A673 (cell line): ENCODE data around the gene PREX1.

Source experiments
- EZH2 ChIP-seq: fragments of 200-600 bp; sonication (generic); IDR thresholded peaks from 2 replicates; pipeline ENCODE4 v1.6.1; 2017; ENCODE audit warnings: borderline replicate concordance, low read depth, mild to moderate bottlenecking, mixed read lengths, antibody characterized with exemption, low read length; ENCODE audit not compliant: poor library complexity, severe bottlenecking
- TF ChIP-seq, protein P1 (sequence below): fragments of 300-800, 200-600 bp; sonication (generic); conservative IDR thresholded peaks from 2 replicates; pipeline ENCODE4 v1.5.1; 2017; ENCODE audit warnings: low read depth, mild to moderate bottlenecking, antibody characterized with exemption, low read length, moderate library complexity, mixed read lengths

DNA sequence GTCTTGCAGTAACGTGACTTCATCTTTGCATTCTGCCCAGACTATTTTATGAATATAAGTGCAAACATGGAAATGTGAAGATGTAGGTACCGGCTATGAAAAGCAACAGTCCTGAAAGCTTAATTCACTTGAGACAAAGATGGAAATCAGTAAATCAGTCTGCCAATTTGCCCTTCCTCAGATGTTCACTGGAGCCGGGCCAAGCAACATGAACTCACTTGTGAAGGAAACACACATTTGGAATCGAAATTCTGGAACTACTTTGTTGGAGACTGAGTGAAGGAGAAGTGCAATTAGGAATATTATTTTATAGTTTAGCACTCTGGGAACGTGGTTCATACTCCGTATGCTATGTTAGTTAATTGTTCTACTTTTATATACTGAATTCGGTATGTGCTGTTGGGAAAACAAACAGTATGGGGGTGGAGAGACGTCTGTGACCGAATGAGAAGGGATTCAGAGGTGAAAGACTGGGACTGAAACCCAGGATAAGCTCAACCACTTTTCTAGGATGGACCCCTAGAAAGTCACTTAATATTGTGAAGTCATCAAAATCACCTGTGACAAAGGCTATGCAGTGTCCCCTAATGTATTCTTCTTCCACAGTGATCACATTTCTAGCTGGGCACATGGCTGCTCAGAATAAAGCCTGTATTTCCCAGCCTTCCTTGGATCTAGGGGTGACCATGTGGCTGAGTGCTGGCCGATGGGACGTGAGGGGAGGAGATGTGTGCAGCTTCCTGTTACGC, 95.5 kb downstream of the PREX1 start:
- TF ChIP-seq, protein P1, sequence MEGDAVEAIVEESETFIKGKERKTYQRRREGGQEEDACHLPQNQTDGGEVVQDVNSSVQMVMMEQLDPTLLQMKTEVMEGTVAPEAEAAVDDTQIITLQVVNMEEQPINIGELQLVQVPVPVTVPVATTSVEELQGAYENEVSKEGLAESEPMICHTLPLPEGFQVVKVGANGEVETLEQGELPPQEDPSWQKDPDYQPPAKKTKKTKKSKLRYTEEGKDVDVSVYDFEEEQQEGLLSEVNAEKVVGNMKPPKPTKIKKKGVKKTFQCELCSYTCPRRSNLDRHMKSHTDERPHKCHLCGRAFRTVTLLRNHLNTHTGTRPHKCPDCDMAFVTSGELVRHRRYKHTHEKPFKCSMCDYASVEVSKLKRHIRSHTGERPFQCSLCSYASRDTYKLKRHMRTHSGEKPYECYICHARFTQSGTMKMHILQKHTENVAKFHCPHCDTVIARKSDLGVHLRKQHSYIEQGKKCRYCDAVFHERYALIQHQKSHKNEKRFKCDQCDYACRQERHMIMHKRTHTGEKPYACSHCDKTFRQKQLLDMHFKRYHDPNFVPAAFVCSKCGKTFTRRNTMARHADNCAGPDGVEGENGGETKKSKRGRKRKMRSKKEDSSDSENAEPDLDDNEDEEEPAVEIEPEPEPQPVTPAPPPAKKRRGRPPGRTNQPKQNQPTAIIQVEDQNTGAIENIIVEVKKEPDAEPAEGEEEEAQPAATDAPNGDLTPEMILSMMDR = no peak
- TF ChIP-seq EZH2 = no peak
